Neuron (in vitro differentiated cells): ENCODE data around the gene LRTM2.

Source experiments
- H2AFZ ChIP-seq: one replicate; pipeline ENCODE4 v1.6.1; 2013; ENCODE audit warnings: low read depth, mild to moderate bottlenecking, inconsistent platforms, low read length, moderate library complexity
- H3K27me3 ChIP-seq: one replicate; pipeline ENCODE4 v1.6.1; 2013; ENCODE audit warnings: low read length; ENCODE audit not compliant: insufficient read depth
- H3K36me3 ChIP-seq: one replicate; pipeline ENCODE4 v1.6.1; 2013; ENCODE audit warnings: low read length; ENCODE audit not compliant: insufficient read depth
- H3K4me1 ChIP-seq: one replicate; pipeline ENCODE4 v1.6.1; 2013; ENCODE audit warnings: low read length; ENCODE audit not compliant: insufficient read depth
- H3K4me3 ChIP-seq: 2 replicates; pipeline ENCODE4 v1.5.1; 2013; ENCODE audit warnings: mild to moderate bottlenecking, low read length, moderate library complexity
- H3K9me3 ChIP-seq: one replicate; pipeline ENCODE4 v1.6.1; 2013; ENCODE audit warnings: low read length

The LRTM2 gene

GRCh38 chr12:1793426-1794210 lies 26.7 kb upstream of the LRTM2 start:
- H3K36me3 ChIP-seq, result no peaks in the 10 kb centered on the region
- no peaks in the 10 kb centered on the region for H3K27me3 ChIP-seq
- H2AFZ ChIP-seq, result no peak overlapping the region
- peaks cover 3% of the 10 kb centered on the region for H3K4me1 ChIP-seq
- H3K9me3 ChIP-seq, result no peaks in the 10 kb centered on the region
- no peak overlapping the region for H3K4me3 ChIP-seq

DNA sequence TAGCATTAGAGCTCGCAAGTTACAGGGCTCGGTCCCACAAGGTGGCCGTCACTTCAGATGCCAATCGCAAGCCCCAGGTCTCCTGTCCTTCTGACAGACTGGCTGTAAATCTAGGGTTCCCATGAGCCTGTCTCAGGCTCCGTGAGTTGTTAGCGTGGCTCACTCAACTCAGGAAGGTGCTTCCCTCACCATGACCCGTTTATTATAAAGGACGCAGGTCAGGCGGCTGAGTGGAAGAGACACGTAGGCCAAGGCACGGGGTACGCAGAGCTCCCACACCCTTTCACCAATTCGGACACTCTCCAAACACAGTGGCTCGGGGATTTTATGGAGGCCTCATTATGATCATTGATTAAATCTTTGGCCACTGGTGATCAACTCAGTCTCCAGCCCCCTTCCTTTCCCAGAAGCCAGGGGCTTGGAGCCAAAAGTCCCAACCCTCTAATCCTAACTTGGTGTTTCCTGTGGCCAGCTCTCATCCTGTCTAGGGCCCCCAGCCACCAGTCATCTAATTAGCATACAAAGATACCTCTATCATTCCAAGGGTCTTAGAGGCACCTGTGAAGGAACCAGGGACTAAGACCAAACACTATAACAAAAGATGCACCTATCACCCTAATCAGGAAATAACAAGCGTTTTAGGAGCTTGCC lies 25.8 kb upstream of the LRTM2 start:
- H3K36me3 ChIP-seq, result no peaks in the 10 kb centered on the region
- H3K4me3 ChIP-seq, result no peak overlapping the region
- H2AFZ ChIP-seq, result no peak overlapping the region
- H3K9me3 ChIP-seq, result no peaks in the 10 kb centered on the region
- peaks cover 3% of the 10 kb centered on the region for H3K4me1 ChIP-seq
- no peaks in the 10 kb centered on the region for H3K27me3 ChIP-seq

GRCh38 chr12:1795221-1795784 lies 25.1 kb upstream of the LRTM2 start:
- no peak overlapping the region for H3K4me3 ChIP-seq
- H3K27me3 ChIP-seq, result no peaks in the 10 kb centered on the region
- no peaks in the 10 kb centered on the region for H3K36me3 ChIP-seq
- no peaks in the 10 kb centered on the region for H3K9me3 ChIP-seq
- H2AFZ ChIP-seq, result no peak overlapping the region
- H3K4me1 ChIP-seq, result peaks cover 3% of the 10 kb centered on the region

GRCh38 chr12:1795785-1796514 lies 24.4 kb upstream of the LRTM2 start:
- H3K4me1 ChIP-seq, result peaks cover 3% of the 10 kb centered on the region
- H2AFZ ChIP-seq, result no peak overlapping the region
- H3K36me3 ChIP-seq, result no peaks in the 10 kb centered on the region
- no peaks in the 10 kb centered on the region for H3K27me3 ChIP-seq
- no peak overlapping the region for H3K4me3 ChIP-seq
- H3K9me3 ChIP-seq, result no peaks in the 10 kb centered on the region

DNA sequence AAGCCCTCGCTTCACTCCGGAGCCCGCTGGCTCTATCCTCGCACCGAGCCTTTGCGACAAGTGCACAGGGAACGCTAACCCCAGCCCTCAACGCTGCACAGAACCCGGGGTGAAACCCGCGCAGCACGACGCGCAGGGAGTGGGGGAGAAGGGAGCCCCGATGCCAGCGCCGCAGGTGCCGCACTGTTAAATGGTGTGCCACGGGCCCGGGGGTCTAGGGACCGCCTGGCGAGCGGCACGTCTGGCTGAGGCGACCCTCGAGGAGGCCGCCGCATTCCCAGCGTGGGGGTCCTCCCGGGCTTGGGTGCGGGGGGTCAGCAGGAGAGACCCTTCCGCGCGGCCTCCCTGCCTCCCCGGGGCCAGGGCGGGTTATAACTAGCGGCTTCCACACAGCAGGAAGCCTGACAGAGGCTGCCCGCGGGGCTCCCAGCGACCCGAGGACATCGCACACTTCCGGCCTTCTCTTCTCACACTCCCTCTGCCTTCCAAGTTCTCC lies 23.8 kb upstream of the LRTM2 start:
- peaks cover 3% of the 10 kb centered on the region for H3K4me1 ChIP-seq
- no peaks in the 10 kb centered on the region for H3K36me3 ChIP-seq
- no peaks in the 10 kb centered on the region for H3K9me3 ChIP-seq
- no peak overlapping the region for H3K4me3 ChIP-seq
- H2AFZ ChIP-seq, result no peak overlapping the region
- H3K27me3 ChIP-seq, result no peaks in the 10 kb centered on the region

DNA sequence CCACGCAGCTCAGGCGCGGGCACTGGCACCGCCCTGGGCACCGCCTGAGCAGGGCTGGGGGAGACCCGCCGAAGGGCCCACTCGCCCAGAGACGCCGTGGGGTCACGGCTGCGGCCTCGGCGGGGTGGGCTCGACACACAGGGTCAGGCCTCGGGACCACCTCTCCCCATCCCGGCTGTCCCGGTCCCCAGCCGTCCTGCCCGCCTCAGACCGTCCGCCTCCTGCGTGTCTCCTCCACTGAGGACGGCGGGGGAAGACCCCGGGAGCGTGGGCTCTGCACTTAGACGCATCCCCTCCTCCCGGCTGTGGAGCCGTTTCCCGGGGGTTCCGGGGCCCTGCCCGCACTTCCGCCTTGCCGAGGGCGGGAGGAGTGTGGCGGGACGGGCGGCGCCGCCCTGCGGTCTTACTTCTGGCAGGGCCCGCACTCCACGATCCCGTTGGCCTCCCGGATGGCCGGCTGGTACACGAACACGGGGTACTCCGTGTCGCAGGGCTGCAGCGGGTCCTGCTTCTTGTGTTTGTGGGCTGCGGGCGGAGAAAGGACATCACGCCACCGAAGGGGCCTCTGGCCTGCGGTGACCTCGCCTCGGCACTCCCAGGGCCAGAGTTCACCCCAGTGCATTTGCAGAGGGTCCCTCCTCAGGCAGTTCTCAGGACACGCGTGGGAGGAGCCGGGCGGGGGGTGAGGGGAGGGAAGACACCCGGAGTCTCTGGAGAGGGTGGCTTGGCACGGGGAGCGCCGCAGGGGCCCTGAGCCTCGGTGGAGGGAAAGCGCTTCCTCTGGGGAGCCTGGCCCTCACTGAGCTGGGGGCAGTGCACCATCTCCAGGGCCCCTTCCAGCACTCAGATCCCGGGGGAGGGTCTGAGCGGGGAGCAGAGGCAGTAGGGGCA lies 23.1 kb upstream of the LRTM2 start:
- H3K4me1 ChIP-seq, result peaks cover 3% of the 10 kb centered on the region
- H3K27me3 ChIP-seq, result no peaks in the 10 kb centered on the region
- H3K9me3 ChIP-seq, result no peaks in the 10 kb centered on the region
- H3K4me3 ChIP-seq, result no peak overlapping the region
- H2AFZ ChIP-seq, result no peak overlapping the region
- H3K36me3 ChIP-seq, result no peaks in the 10 kb centered on the region

- Histone ChIP-seq H2AFZ (no peak overlapping the region), H3K27me3 (no peaks in the 10 kb centered on the region), H3K4me3 (no peak overlapping the region), H3K36me3 (no peaks in the 10 kb centered on the region), H3K4me1 (peaks cover 3% of the 10 kb centered on the region), H3K9me3 (no peaks in the 10 kb centered on the region)
Observed at GRCh38 chr12:1797991-1798640, 22.2 kb upstream of the LRTM2 start.

DNA sequence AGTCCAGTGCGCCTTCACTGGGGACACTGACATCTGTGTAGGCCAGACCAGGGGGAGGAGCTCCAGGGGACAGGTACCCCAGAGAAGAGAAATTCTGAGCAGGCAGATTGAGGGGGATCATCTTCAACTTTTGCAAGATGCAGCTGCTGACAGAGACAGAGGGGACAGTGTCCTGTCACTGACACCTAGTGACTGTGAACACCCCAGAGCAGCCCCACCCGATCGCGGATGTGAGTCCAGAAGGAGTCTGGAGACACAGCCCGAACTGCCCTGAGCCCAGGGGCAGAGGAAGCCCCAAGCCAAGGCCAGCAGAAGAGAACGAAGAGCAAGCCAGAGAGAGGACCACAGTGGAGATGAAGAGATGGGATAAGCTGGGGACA lies 21.7 kb upstream of the LRTM2 start:
- H3K27me3 ChIP-seq, result no peaks in the 10 kb centered on the region
- H3K4me3 ChIP-seq, result no peak overlapping the region
- no peaks in the 10 kb centered on the region for H3K9me3 ChIP-seq
- no peaks in the 10 kb centered on the region for H3K36me3 ChIP-seq
- no peak overlapping the region for H2AFZ ChIP-seq
- H3K4me1 ChIP-seq, result peaks cover 3% of the 10 kb centered on the region

DNA sequence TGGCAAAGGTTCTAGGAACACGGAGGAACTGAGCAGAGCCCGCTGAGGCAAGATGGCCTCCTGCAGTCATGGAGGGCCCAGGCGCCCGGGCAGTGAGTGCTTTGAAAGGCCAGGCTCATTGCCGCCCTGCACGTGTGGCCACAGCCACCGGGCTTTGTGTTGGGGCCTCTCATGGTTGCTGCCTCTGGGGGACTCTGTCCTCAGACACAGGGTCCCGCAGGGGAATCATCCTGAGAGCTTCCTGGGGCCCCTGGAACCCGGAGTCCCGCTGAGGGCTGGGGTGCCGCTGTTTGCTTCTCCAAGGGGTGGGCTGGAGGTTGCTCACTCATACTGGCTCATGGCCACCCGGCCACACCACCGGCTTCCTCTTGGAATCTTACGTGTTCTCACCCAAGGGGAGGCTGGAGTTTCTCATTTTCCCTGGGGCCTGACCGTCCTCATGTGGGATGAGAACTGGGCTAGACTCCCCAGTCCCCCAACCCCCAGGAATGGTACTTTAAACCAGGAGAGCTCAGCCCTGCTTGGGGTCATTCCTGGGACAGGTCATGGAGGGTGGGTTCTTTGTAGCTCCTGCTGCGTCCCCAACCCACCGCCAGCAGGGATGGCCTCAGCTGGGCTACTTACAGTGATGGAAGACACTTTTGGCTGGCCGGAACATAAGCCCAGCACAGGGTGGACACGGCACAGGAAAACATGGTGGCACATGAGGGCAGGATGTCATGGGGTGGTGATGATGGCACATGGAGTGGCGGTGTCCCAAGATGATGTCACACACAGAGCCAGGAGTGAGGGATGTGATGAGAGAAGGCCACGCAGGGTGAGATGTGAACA lies 21.1 kb upstream of the LRTM2 start:
- H2AFZ ChIP-seq, result no peak overlapping the region
- no peaks in the 10 kb centered on the region for H3K27me3 ChIP-seq
- H3K9me3 ChIP-seq, result no peaks in the 10 kb centered on the region
- no peaks in the 10 kb centered on the region for H3K36me3 ChIP-seq
- H3K4me1 ChIP-seq, result peaks cover 3% of the 10 kb centered on the region
- H3K4me3 ChIP-seq, result no peak overlapping the region

DNA sequence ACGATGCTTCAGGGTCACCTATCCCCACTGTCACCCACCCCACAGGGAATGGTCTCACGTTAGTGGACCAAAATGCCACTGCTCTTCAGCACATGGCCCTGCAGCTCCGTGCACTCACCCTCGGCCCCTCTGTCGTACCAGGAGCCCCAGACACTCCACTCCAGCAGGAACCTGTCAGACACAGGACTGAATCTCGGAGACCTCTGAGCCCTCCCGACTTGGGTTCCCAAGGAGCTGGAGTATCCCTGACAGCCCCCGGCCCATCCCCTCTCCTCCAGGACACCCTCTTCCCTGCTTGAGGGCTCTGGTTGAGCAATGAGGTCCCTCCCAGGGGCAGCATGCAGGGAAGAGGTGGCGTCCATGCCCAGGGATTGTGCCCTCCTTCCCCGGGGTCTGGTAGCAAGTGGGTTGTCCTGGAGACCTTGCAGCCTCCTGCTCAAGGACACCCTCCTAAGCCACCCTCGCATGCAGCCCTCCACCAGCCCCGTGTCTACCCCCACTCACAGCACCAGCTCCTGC lies 20.4 kb upstream of the LRTM2 start:
- Histone ChIP-seq H3K9me3 (no peaks in the 10 kb centered on the region), H3K36me3 (no peaks in the 10 kb centered on the region), H2AFZ (no peak overlapping the region), H3K4me3 (no peak overlapping the region), H3K27me3 (no peaks in the 10 kb centered on the region), H3K4me1 (peaks cover 3% of the 10 kb centered on the region)
